Activated T-cell treated with anti-CD3 and anti-CD28 coated beads, Interleukin-2, amount 50 U/mL, for 4 hours (primary cell): ENCODE data around the gene TFF2. TPM values are rescaled to one million over a fixed set of nuclear protein-coding genes. Genes with fewer than 3 reads are reported as not detected.

Experiments used
- ATAC-seq, 2 donors: fragments of 200-7000 bp; cut with Tn5 transposase; one replicate each; pipeline ENCODE4 v1.10.0; 2021
- DNase-seq: peaks from one replicate; pipeline ENCODE4 v3.0.0-alpha.2; 2020
- H3K27me3 Mint-ChIP-seq: one replicate; pipeline ENCODE4 v1.8.0; 2021; ENCODE audit warnings: low read depth, mixed read lengths
- H3K36me3 Mint-ChIP-seq: one replicate; pipeline ENCODE4 v1.8.0; 2022; ENCODE audit warnings: mixed read lengths; ENCODE audit not compliant: insufficient read depth
- H3K4me1 Mint-ChIP-seq: one replicate; pipeline ENCODE4 v1.8.0; 2021; ENCODE audit warnings: low read depth, mixed read lengths
- H3K4me3 Mint-ChIP-seq: one replicate; pipeline ENCODE4 v1.8.0; 2021; ENCODE audit warnings: mild to moderate bottlenecking, moderate library complexity, mixed read lengths
- H3K9me3 Mint-ChIP-seq: one replicate; pipeline ENCODE4 v1.8.0; 2021; ENCODE audit warnings: mixed read lengths
- total RNA-seq, 3 donors: library from RNA; stranded (reverse); gene quantifications; one replicate each; pipeline ENCODE4 v1.2.1, GENCODE V29; 2021

The TFF2 gene
- total RNA-seq, 3 donors from 2014 or later = not detected

GRCh38 chr21:42338729-42339715 lies 11.8 kb downstream of the TFF2 start:
- Mint-ChIP-seq H3K4me3 (no peak overlapping the region), H3K36me3 (no peaks in the 10 kb centered on the region), H3K27me3 (peaks cover 2% of the 10 kb centered on the region), H3K9me3 (no peaks in the 10 kb centered on the region), H3K4me1 (peaks cover 10% of the 10 kb centered on the region)
- DNase-seq (no peak), ATAC-seq (peak in 1 of 2 donors; percentile 10)

- Mint-ChIP-seq H3K36me3 (no peaks in the 10 kb centered on the region), H3K4me3 (peak overlapping the region; percentile 23), H3K27me3 (peaks cover 2% of the 10 kb centered on the region), H3K9me3 (no peaks in the 10 kb centered on the region), H3K4me1 (peaks cover 10% of the 10 kb centered on the region)
- peak; percentile 95 to 96 for ATAC-seq
- peak; percentile 80 for DNase-seq
Measured at GRCh38 chr21:42337830-42338728, 12.7 kb downstream of the TFF2 start.

DNA sequence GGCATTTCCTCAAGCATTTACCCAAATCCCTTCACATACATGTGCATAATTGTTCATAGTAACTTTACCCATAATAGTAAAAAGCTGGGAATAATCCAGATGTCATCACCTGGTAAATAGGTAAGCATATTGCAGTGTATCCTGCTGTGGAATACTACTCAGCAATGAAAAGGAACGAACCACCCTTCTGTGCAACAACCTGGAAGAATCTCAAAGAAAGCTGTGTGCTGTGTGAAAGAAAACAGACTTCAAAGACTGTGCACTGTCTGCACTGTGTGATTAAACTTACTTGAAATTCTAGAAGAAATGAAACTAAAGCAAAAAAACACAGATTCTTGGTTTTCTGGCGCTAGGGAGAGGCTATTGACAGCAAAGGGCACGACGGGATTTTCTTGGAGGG lies 13.5 kb downstream of the TFF2 start:
- H3K4me3 Mint-ChIP-seq = no peak overlapping the region
- no peaks in the 10 kb centered on the region for H3K9me3 Mint-ChIP-seq
- peaks cover 2% of the 10 kb centered on the region for H3K27me3 Mint-ChIP-seq
- DNase-seq = no peak
- H3K36me3 Mint-ChIP-seq = no peaks in the 10 kb centered on the region
- H3K4me1 Mint-ChIP-seq = peaks cover 10% of the 10 kb centered on the region
- no peak for ATAC-seq

- Mint-ChIP-seq H3K36me3 (peaks cover 3% of the 10 kb centered on the region), H3K9me3 (peaks cover 11% of the 10 kb centered on the region), H3K27me3 (peaks cover 2% of the 10 kb centered on the region), H3K4me3 (no peak overlapping the region), H3K4me1 (peaks cover 10% of the 10 kb centered on the region)
- no peak for ATAC-seq
- DNase-seq = no peak
Measured at GRCh38 chr21:42336054-42336453, 14.7 kb downstream of the TFF2 start.

- ATAC-seq = no peak
- Mint-ChIP-seq H3K4me1 (peaks cover 4% of the 10 kb centered on the region), H3K36me3 (peaks cover 3% of the 10 kb centered on the region), H3K27me3 (peaks cover under 1% of the 10 kb centered on the region), H3K9me3 (peaks cover 14% of the 10 kb centered on the region), H3K4me3 (no peak overlapping the region)
- no peak for DNase-seq
Measured at GRCh38 chr21:42332557-42333317, 18.1 kb downstream of the TFF2 start.

GRCh38 chr21:42331660-42332059 lies 19.1 kb downstream of the TFF2 start:
- DNase-seq (no peak), ATAC-seq (no peak)
- Mint-ChIP-seq H3K27me3 (no peaks in the 10 kb centered on the region), H3K9me3 (peaks cover 14% of the 10 kb centered on the region), H3K4me1 (no peaks in the 10 kb centered on the region), H3K4me3 (no peak overlapping the region), H3K36me3 (peaks cover 3% of the 10 kb centered on the region)

DNA sequence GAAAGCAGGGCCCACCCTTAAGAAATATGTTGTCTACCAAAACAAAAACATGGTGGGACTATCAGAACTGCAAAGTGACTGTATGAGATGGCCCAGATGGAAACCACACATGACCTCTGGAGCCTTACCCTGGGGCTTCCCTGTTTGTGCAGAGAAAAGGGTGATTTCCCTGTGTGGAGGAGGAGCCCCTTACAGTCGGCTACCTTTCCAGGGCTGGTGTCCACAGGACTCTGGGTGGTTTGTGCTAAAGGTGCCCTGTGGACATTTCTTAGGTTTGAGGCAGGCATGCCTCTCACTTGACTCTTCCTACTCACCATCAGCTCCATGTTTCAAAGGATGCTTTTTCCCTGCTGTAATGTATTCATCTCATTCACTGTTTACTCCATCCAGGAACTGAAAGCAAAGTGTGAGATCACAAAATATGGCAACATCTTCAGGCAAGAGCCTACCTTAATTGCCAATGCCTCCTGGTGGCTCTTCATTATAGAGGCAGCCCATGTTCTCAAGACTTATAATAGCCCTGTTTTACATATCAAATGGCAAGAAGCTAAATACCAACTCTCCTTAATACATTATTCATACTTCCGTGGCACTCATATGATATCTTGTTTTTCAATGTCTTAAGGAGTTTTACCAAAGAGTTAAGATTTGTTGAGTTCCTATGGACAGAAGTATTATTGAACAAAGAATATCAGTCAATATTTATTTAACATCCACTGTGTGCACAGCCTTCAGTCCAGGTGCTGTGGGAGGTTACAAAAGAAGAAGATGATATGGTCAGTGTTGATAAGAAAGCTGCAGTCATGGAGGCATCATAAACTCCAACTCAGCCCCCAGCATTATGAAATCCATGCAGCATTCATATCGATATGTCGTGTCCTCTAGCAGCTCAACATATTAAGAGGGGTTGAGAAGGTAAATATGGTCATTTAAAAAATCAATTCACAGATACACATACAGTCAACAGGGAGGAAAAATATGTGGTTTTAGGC lies 20.1 kb downstream of the TFF2 start:
- H3K4me1 Mint-ChIP-seq = no peaks in the 10 kb centered on the region
- DNase-seq (no peak), ATAC-seq (no peak)
- no peak overlapping the region for H3K4me3 Mint-ChIP-seq
- H3K9me3 Mint-ChIP-seq = peaks cover 14% of the 10 kb centered on the region
- no peaks in the 10 kb centered on the region for H3K27me3 Mint-ChIP-seq
- peaks cover 3% of the 10 kb centered on the region for H3K36me3 Mint-ChIP-seq

- DNase-seq (no peak), ATAC-seq (no peak)
- peaks cover 9% of the 10 kb centered on the region for H3K27me3 Mint-ChIP-seq
- no peaks in the 10 kb centered on the region for H3K9me3 Mint-ChIP-seq
- no peaks in the 10 kb centered on the region for H3K4me1 Mint-ChIP-seq
- H3K4me3 Mint-ChIP-seq = no peak overlapping the region
- no peaks in the 10 kb centered on the region for H3K36me3 Mint-ChIP-seq
Measured at GRCh38 chr21:42324896-42325295, 25.9 kb downstream of the TFF2 start.

DNA sequence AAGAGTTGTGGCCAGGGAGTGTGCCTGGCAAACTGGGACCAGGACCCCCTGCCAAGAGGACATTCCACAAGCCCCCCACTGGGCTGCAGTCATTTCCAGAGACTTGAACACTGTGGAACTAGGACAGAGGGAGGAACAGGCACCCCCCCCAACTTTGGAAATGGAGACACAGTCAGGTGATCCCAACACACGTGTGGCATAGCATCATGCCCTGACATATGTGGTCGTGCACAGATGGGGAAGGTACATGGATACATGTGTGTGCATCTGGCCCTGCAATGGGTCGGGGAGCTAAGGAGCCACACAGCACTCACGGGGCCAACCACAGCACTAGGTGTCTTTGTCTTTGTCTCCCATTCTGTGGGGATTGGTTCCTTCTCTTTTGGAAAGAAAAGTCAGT lies 28.9 kb downstream of the TFF2 start:
- Mint-ChIP-seq H3K27me3 (peaks cover 9% of the 10 kb centered on the region), H3K4me3 (no peak overlapping the region), H3K36me3 (no peaks in the 10 kb centered on the region), H3K4me1 (peaks cover 6% of the 10 kb centered on the region), H3K9me3 (no peaks in the 10 kb centered on the region)
- ATAC-seq (no peak), DNase-seq (no peak)

- H3K9me3 Mint-ChIP-seq = no peaks in the 10 kb centered on the region
- H3K4me1 Mint-ChIP-seq = peaks cover 6% of the 10 kb centered on the region
- peaks cover 9% of the 10 kb centered on the region for H3K27me3 Mint-ChIP-seq
- H3K4me3 Mint-ChIP-seq = no peak overlapping the region
- H3K36me3 Mint-ChIP-seq = no peaks in the 10 kb centered on the region
- ATAC-seq (no peak), DNase-seq (no peak)
Measured at GRCh38 chr21:42321231-42321630, 29.6 kb downstream of the TFF2 start.

- DNase-seq = no peak
- no peak for ATAC-seq
- peaks cover 6% of the 10 kb centered on the region for H3K4me1 Mint-ChIP-seq
- no peaks in the 10 kb centered on the region for H3K36me3 Mint-ChIP-seq
- H3K9me3 Mint-ChIP-seq = no peaks in the 10 kb centered on the region
- H3K4me3 Mint-ChIP-seq = no peak overlapping the region
- H3K27me3 Mint-ChIP-seq = peaks cover 9% of the 10 kb centered on the region
Measured at GRCh38 chr21:42320791-42321190, 30.0 kb downstream of the TFF2 start.

DNA sequence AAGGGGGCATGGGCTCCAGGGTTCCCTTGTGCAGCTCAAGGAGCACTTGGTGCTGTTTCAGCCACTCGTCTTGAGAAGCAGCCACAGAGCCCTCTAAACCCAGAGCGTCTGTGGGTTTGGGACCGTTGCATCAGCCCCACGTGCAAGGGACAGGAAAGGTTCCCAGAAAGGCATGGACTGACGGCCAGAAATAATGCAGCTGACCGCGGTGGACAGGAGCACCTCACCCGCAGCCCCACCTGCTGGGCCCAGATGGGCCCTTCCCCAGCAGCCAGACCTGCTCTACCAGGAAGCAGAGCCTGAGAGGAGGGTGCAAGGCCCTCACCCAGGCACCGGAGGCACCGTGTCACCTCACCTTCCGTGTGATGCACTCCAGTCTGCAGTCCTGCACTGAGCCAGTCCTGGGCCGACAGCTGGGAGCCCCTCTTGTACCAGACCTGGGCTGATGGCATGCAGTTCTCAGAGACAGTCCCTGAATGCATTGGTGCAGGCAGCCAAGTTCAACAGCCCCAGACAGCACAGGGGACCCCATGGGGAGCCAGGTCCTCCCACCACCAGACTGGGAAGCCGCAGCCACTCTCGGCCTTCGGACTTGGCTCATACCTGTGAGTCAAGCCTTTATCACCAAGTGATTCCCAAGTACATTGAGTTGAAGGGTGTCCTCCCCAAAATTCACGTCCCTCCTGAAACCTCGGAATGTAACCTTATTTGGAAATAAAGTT lies 30.8 kb downstream of the TFF2 start:
- H3K4me1 Mint-ChIP-seq = peaks cover 6% of the 10 kb centered on the region
- DNase-seq (no peak), ATAC-seq (no peak)
- no peaks in the 10 kb centered on the region for H3K9me3 Mint-ChIP-seq
- no peak overlapping the region for H3K4me3 Mint-ChIP-seq
- H3K36me3 Mint-ChIP-seq = no peaks in the 10 kb centered on the region
- H3K27me3 Mint-ChIP-seq = peaks cover 7% of the 10 kb centered on the region
